ENCODE results near the gene RNASE7.

Gene RNASE7

DNA sequence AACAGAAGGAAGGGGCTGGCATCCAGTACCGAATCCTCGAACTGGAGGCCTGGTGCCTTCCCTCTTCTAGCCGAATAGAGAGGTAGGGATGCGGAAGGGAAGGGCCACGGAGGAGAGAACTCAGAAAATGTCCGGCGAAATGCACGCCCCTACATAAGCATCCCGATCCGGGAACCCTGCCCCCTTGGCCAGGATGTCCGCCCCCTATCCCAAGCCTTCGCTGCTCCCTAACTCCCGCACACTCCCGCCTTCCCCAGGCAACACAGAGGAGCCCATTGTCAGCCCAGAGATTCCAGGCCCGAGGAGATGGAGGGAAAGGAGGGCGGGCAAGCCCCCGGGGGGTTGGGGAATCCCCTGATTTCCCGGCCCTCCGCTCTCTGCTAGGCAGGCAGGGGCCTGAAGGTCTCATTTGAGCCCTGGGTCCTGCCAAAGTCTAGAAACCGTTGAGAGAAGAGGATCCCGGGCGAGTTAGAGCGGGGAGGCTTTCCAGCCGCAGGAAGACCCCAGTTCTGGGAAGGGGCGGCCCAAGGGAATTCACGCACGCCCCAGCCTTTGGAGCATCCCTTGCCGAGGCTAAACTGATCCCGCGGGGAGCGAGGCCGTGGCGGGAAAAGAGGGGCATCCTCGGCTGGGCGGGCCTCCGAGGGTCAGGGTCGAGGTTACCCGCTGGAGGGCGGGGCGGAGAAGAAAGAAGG, 27.4 kb downstream of the RNASE7 start:
- DNase-seq = peak; percentile 41 to 57

DNA sequence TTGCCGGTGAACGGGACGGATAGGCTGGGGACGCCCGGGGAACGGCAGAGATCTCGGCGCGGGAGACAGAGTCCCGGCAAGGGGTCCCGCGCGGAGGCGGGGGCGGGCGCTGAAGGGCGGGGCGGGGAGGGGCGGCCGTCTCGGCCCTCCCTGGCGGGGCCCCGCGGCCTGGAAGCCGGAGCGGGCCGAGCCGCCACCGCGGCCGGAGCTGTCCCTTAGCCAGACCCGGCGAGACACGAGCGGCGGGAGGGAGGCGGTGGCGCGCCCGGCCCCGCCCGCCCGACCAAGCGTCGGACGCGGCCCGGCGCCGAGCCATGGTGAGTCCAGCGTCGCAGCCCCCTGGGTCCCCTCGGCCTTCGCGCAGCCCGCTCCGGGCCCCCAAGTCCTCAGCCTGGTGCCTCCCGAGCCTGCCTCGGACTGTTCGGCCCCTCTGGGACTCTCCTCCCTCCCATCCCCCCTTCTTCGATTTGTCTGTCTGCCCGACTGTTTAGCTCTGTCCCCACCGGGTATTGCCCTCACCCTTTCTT, 28.0 kb downstream of the RNASE7 start, which contains the start of gene ARHGEF40:
Gene ARHGEF40, plus strand, starts transcription at position 222 of the 527 bp plus-strand sequence. Its CDS starts 93 bp downstream, at position 315.
- peak; percentile 39 to 57 for DNase-seq

- no peak for DNase-seq
Observed at GRCh38 chr14:21070610-21071224, 28.6 kb downstream of the RNASE7 start.

GRCh38 chr14:21071225-21072030, 29.3 kb downstream of the RNASE7 start:
- peak; percentile 93 to 94 for DNase-seq

DNA sequence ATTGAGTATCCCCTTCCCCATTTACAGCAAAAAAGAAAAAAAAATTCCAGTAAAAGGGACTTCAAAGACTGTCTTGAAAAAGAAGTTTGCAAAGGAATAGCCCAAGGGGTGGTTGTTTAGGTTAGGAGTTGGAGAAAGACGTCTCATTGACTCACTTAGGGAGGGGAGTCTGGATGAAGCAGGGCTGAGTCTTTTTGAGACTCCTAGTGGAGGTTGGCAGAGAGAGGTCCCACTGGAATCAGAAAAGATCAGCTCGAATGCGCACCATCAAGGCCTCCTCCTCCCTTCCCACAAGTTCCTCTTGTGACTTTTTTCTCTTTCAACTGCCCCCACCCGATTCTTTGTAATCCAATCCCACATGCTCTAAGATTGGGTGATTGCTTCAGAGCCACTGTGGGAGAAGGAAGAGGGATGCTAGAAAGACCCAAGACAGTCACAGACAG, 29.9 kb downstream of the RNASE7 start:
- DNase-seq = no peak

DNA sequence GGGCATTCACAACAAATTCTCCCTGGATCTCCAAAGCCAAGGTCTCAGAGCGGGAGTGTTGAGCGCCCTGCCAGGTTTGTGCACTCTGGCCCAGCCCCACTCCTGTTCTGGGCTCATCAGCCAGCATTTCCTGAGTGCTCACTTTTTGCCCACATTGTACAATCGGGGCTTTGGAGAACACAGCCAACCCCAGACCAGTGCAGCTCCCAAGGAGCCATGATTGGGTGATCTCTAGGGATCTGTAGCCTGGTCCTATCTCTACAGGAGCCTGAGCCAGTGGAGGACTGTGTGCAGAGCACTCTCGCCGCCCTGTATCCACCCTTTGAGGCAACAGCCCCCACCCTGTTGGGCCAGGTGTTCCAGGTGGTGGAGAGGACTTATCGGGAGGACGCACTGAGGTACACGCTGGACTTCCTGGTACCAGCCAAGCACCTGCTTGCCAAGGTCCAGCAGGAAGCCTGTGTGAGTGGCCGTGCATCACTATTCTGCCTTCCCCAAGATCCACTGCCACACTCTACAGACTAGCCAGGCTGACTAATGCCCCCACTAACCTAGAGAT, 30.7 kb downstream of the RNASE7 start:
- DNase-seq = no peak

- no peak for DNase-seq
Observed at GRCh38 chr14:21073921-21074320, 31.8 kb downstream of the RNASE7 start.

DNA sequence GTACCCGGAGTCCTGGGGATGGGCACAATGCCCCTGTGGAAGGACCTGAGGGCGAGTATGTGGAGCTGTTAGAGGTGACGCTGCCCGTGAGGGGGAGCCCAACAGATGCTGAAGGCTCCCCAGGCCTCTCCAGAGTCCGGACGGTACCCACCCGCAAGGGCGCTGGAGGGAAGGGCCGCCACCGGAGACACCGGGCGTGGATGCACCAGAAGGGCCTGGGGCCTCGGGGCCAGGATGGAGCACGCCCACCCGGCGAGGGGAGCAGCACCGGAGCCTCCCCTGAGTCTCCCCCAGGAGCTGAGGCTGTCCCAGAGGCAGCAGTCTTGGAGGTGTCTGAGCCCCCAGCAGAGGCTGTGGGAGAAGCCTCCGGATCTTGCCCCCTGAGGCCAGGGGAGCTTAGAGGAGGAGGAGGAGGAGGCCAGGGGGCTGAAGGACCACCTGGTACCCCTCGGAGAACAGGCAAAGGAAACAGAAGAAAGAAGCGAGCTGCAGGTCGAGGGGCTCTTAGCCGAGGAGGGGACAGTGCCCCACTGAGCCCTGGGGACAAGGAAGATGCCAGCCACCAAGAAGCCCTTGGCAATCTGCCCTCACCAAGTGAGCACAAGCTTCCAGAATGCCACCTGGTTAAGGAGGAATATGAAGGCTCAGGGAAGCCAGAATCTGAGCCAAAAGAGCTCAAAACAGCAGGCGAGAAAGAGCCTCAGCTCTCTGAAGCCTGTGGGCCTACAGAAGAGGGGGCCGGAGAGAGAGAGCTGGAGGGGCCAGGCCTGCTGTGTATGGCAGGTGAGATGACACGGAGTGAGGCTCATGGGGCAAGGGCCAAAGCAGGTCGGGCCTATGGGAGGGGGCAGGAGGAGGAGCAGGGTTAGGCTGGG, 32.5 kb downstream of the RNASE7 start:
- no peak for DNase-seq

DNA sequence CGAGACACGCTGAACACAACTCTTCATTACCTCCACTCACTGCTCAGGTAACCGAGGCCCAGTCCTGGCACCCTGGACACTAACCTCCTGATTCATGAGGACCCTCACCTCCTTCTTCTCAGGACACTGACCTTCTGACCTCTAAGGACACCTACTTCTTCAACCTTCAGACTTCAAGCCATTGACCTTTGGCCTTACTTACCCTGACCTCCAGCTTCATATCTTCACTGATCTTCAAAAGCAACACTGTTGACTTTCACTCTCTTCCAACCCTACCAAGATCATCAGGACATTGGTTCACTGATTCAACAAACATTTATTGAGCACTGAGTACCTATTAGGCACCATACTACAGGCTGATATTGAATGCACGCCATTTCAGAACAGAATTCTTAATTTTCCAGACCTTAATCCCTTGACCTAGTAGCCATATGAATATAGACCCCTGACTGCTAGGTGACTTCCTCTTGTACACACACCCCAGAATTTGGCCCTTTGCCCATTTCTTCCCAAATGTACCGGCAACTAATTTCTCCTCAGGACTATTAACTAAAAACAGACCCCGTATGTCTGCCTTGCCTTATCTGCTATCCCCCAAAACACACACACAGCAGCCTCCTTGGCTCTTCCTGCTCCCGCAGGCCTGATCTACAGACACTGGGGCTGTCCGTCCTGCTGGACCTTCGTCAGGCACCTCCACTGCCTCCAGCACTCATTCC, 33.7 kb downstream of the RNASE7 start:
- DNase-seq = no peak

GRCh38 chr14:21077672-21078071, 35.5 kb downstream of the RNASE7 start:
- DNase-seq = no peak

DNA sequence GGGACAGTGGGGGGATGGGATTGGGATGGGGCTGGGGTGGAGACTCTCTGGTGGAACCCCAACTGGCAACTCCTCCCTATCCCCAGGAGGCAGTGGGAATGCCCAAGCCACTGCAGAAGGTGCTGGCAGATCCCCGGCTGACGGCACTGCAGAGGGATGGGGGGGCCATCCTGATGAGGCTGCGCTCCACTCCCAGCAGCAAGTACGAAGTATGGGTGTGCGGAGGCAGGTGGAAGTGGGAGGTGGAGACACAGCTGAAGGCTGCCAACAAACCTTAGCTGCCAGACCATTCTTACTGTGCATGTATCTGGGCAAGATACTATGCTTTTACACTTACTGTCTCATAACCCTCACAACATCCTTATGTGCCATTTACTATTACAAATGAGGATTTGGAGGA, 36.1 kb downstream of the RNASE7 start:
- DNase-seq = no peak

GRCh38 chr14:21078726-21079125, 36.6 kb downstream of the RNASE7 start:
- no peak for DNase-seq

- DNase-seq = no peak
Observed at GRCh38 chr14:21081521-21082142, 39.5 kb downstream of the RNASE7 start.

DNA sequence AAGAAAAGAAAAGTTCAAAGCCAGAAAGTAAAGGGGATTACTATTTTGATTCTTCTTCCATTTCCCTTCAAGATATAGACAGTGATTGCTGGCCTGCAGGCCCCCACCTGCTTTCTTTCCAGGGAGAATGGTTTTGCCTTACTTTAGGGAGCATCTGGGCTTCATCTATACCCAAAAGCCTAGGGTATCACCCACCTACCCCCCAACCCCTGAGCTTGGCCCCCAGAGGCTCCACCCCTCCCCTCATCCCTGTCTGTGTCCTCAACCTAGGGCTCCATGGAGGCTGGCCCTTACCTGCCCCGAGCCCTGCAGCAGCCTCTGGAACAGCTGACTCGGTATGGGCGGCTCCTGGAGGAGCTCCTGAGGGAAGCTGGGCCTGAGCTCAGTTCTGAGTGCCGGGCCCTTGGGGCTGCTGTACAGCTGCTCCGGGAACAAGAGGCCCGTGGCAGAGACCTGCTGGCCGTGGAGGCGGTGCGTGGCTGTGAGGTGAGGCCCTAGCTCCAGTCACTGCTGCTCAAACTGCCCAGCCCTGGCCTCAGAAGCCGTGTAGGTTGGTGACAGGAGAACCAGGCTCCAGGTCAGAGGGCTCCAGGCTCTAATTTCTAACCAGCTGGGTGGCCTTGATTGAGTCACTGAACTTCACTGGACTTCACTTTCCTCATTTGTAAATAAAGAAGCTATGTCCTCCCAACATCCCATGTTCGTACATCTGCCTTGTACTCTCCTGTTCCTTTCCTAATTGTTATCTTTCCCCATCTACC, 41.6 kb downstream of the RNASE7 start:
- no peak for DNase-seq

DNA sequence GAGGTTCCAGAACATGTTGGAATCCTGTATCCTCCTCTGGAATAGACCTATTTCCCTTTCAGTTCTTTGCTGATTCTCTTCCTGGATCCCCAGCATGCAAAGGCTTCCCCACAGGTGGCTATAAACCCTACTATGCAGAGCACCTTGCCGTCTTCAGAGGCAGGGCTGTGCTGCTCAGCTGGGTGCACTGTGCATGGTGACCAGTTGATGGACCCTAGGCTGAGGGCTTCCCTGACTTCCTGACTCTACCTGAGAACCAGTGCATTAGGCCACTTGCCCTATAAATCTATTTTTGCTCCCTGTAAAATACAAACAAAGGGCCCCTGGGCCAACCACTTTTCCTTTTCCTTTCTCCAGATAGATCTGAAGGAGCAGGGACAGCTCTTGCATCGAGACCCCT, 42.2 kb downstream of the RNASE7 start:
- no peak for DNase-seq

- no peak for DNase-seq
Observed at GRCh38 chr14:21084998-21085853, 43.1 kb downstream of the RNASE7 start.

DNA sequence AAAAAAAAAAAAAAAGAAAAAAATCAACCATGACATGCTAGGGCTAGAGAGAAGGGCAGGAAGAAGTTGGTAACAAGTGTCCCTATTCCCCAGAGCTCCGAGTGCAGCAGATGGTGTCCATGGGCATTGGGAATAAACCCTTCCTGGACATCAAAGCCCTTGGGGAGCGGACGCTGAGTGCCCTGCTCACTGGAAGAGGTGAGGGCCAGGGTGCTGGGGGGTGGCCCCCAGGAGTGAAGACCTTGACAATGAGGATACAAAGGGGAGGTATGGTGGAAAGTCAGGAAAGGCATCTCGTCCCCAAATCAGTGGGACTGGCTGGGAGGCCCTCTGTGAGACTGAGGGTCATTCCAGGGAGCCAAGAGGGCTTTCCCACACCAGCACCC, 44.7 kb downstream of the RNASE7 start:
- no peak for DNase-seq

GRCh38 chr14:21087294-21088091, 45.3 kb downstream of the RNASE7 start:
- DNase-seq = no peak

Measured in SHP77 (cell line).